Activated CD4-positive, alpha-beta T cell treated with anti-CD3 and anti-CD28 coated beads for 36 hours (primary cell): ENCODE data around the gene PPIC. TPM values are rescaled to one million over a fixed set of nuclear protein-coding genes. Genes with fewer than 3 reads are reported as not detected.
A peak's percentile ranks its signal among the peaks of the same experiment; 100 is the strongest.

Source experiments
- ATAC-seq: fragments of 200-7000 bp; cut with Tn5 transposase; one replicate; pipeline ENCODE4 v1.10.0; 2021; ENCODE audit warnings: mild to moderate bottlenecking, moderate library complexity
- CTCF ChIA-PET: fragments of 350-600 bp; sonication (Branson Sonifier 250); formaldehyde crosslinking; loops from one replicate; lab custom pipeline; 2021; ENCODE audit warnings: antibody characterized with exemption; lab: Charles Lee
- POLR2A ChIA-PET: fragments of 350-600 bp; sonication (Branson Sonifier 250); formaldehyde crosslinking; loops from one replicate; lab custom pipeline; 2021; ENCODE audit warnings: antibody characterized with exemption, inconsistent platforms; lab: Charles Lee
- DNase-seq: peaks from one replicate; pipeline ENCODE4 v3.0.0-alpha.2; 2020
- H3K27ac Mint-ChIP-seq: one replicate; pipeline ENCODE4 v1.8.0; 2021; ENCODE audit warnings: mixed read lengths
- H3K27me3 Mint-ChIP-seq: one replicate; pipeline ENCODE4 v1.8.0; 2021; ENCODE audit warnings: mixed read lengths
- H3K36me3 Mint-ChIP-seq: one replicate; pipeline ENCODE4 v1.8.0; 2021; ENCODE audit warnings: low read depth, mixed read lengths
- H3K4me1 Mint-ChIP-seq: one replicate; pipeline ENCODE4 v1.8.0; 2021; ENCODE audit warnings: mixed read lengths
- H3K4me3 Mint-ChIP-seq: one replicate; pipeline ENCODE4 v1.8.0; 2021; ENCODE audit warnings: mild to moderate bottlenecking, moderate library complexity, mixed read lengths
- H3K9me3 Mint-ChIP-seq: one replicate; pipeline ENCODE4 v1.8.0; 2021; ENCODE audit warnings: low read depth, mixed read lengths
- intact Hi-C, 2 experiments: fragments of 100-400 bp; cut with DNase I in 1 of 2; cut with micrococcal nuclease in 1 of 2; formaldehyde crosslinking; loops; one replicate each; pipeline versions ENCODE4 v1.14.2 to v1.15.1; 2022 to 2024; cut with DNase I, micrococcal nuclease
- total RNA-seq, 2 experiments: library from RNA; stranded (reverse); gene quantifications; one replicate each; pipeline ENCODE4 v1.2.3, GENCODE V29; 2021

PPIC gene
- total RNA-seq: not detected

DNA sequence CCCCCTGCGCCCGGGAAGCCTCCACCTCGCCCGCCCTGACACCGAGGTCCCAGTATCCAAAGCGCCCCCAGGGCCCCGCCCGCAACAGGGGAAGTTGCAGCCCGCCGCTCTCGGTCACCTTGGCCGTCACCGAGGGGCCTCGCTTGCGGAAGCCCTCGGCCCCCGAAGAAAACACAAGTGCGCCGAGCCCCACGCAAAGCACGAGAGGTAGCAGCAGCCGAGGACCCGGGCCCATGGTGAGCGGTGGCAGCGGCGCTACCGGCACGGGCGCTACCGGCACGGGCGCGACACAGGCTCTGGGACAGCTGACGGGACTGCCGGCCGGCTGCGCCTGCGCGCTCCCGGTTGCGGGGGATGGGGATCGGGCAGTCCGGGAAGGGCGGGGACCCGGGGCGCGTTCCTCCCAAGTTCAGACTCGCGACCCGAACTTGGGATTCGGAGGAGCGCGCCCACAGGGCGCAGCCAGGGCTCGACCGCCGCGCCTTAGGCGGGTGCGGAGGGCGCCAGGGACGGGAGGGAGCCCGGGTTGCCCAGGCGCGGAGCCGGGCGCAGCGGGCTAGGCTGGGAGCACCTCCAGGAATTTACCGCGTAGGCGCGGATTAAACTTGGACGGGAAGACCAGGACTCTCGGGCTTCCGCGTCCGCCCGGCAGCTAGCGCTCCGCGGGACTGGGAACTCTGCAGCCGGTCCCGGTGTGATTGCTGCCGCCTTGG, at the start of gene PPIC:
Gene PPIC (minus strand): TSS at position 335 of the 713 bp plus-strand sequence. CDS start 100 bp downstream, at position 235.
- Mint-ChIP-seq H3K36me3 (no peaks in the 10 kb centered on the region), H3K27ac (no peak within 1 kb of the TSS), H3K4me1 (peaks cover 9% of the 10 kb centered on the region), H3K4me3 (peak within 1 kb of the TSS; percentile 46), H3K27me3 (peaks cover 53% of the 10 kb centered on the region), H3K9me3 (no peaks in the 10 kb centered on the region)
- POLR2A ChIA-PET: no interaction called here
- ATAC-seq (peak; percentile 63), DNase-seq (peak; percentile 43)
- CTCF ChIA-PET: no interaction called here
- intact Hi-C loops: loop anchor here (5.0 kb wide), 1 partner anchor 56 kb away; no protein-coding TSS in a partner anchor

DNA sequence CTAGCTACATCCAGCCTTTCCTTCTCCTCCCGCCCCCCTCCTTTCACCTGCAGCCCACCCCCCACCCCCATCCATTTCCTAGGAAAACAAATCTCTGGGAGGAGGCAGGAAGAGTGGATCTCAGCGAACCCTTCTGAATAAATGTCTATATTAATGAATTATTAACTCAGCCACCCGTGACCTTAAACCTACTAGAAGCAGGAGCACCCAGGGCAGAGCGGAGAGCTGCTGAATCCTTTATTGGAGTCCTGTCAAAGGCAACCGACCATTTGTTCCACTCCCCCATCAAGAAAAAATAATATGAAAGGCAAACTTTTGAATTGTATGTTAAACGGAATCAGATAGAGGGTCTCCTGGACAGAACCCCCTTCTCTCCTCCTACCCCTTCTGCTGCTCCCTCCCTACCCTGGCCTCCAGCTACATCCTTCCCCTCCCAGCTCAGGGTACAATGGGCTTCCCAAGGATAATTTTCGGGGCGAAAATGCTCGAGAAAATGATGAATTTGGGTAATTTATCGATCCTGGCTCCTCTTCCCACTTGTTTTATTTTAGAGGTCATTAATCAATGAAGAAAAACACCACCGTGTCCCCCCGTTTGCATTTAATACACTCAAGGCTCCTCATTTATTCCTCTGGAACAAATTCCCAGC, 49.2 kb upstream of the PPIC start:
- no peak overlapping the region for H3K27ac Mint-ChIP-seq
- intact Hi-C loops: no loop called here
- peaks cover 14% of the 10 kb centered on the region for H3K4me1 Mint-ChIP-seq
- H3K27me3 Mint-ChIP-seq: peaks cover 66% of the 10 kb centered on the region
- CTCF ChIA-PET: interaction anchor here (0.7 kb wide), 1 partner anchor 26 kb away, joined by 5 read pairs; no protein-coding TSS in a partner anchor
- no peak overlapping the region for H3K4me3 Mint-ChIP-seq
- no peaks in the 10 kb centered on the region for H3K9me3 Mint-ChIP-seq
- ATAC-seq: no peak
- DNase-seq: no peak
- no peaks in the 10 kb centered on the region for H3K36me3 Mint-ChIP-seq
- POLR2A ChIA-PET: no interaction called here

DNA sequence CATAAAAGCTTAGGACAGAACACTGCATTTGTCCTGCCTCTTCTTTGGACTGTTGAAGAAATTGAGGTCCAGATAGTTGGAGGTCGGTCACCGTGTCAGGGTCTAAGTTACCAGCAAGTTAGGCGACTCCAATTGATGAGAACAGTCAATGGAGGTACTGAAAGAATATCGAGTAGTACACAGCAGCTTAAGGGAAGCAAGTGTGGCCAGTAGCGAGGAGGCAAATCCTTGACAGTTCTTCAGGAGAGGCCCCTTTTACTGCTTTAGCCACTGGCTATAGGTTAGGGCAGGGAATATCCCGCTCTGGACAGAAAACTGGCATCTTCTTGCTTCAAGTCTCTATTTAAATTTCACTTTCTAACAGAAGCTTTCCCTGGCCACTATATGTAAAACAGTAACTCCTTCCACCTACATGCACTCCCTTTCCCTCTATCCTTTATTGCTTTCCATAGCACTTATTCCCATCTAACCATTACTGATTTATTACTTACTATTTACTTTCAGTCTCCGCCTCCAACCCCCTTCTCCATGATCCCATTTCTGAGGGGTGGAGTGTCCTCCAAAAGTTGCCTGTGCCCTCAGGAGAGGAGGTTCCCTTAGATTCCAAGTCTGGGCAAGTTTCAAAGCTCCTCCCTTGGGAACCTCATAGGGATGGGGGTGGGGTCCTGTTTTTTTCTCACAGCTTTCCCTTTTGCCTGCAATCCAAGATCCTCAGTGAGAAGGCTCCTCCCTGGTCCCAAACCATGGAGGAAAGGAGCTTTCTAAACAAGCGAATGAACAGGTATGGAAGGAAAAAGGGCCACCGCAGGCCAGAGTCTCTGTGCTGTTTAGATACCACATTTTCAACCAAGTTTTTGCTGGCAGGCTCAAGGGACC, 48.4 kb upstream of the PPIC start:
- peaks cover 67% of the 10 kb centered on the region for H3K27me3 Mint-ChIP-seq
- H3K4me3 Mint-ChIP-seq: no peak overlapping the region
- intact Hi-C loops: no loop called here
- H3K4me1 Mint-ChIP-seq: peaks cover 13% of the 10 kb centered on the region
- H3K9me3 Mint-ChIP-seq: no peaks in the 10 kb centered on the region
- no peak overlapping the region for H3K27ac Mint-ChIP-seq
- CTCF ChIA-PET: interaction anchor here (0.6 to 0.7 kb wide), 2 partner anchors 26 to 71 kb away, joined by 4 to 5 read pairs; no protein-coding TSS in a partner anchor
- POLR2A ChIA-PET: no interaction called here
- DNase-seq (no peak), ATAC-seq (no peak)
- no peaks in the 10 kb centered on the region for H3K36me3 Mint-ChIP-seq

DNA sequence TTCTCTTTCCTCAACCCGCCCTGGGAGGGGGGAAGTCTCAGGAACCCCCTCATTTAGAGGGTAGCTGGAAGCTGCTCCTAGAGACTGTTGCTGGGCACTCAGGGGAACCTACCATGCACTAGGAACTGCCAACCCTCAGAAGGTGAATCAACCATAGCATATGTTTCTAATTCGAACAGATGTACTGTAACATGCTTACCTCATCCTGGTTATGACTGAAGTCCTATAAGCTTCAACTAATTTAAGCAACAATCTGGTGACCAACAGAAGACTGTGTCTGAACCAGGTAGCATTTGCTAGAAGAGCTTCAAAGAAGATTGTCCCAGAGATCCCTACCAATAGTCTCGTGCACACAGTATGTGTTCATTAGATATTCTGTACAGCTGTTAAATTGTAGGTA, 46.8 kb upstream of the PPIC start:
- peaks cover 66% of the 10 kb centered on the region for H3K27me3 Mint-ChIP-seq
- no peak overlapping the region for H3K4me3 Mint-ChIP-seq
- H3K9me3 Mint-ChIP-seq: no peaks in the 10 kb centered on the region
- no peak overlapping the region for H3K27ac Mint-ChIP-seq
- H3K4me1 Mint-ChIP-seq: peaks cover 6% of the 10 kb centered on the region
- no peak for ATAC-seq
- ChIA-PET POLR2A (no interaction called here), CTCF (no interaction called here)
- no peaks in the 10 kb centered on the region for H3K36me3 Mint-ChIP-seq
- no peak for DNase-seq
- intact Hi-C loops: no loop called here

DNA sequence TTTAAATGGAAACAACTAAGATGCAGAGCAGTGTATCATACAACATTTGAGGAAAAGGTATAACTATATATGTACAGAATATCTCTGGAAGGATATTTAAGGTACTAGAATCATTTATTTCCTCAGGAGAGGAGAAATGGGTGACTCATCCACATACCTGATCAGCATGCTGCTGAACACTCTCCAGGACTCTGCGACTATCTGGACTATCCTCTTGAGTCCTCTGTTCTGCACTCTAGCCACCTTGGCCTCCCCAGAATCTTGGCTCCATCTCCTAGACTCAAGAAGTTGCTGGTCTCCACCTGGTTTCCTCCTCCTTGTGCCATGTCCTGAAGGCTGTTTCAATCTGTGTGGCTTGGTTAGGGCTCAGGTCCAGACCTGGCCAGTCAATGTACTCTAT, 43.7 kb upstream of the PPIC start:
- DNase-seq: no peak
- CTCF ChIA-PET: no interaction called here
- ATAC-seq: no peak
- Mint-ChIP-seq H3K27ac (no peak overlapping the region), H3K4me3 (no peak overlapping the region), H3K36me3 (no peaks in the 10 kb centered on the region), H3K9me3 (no peaks in the 10 kb centered on the region), H3K27me3 (peaks cover 45% of the 10 kb centered on the region), H3K4me1 (no peaks in the 10 kb centered on the region)
- POLR2A ChIA-PET: no interaction called here
- intact Hi-C loops: no loop called here

DNA sequence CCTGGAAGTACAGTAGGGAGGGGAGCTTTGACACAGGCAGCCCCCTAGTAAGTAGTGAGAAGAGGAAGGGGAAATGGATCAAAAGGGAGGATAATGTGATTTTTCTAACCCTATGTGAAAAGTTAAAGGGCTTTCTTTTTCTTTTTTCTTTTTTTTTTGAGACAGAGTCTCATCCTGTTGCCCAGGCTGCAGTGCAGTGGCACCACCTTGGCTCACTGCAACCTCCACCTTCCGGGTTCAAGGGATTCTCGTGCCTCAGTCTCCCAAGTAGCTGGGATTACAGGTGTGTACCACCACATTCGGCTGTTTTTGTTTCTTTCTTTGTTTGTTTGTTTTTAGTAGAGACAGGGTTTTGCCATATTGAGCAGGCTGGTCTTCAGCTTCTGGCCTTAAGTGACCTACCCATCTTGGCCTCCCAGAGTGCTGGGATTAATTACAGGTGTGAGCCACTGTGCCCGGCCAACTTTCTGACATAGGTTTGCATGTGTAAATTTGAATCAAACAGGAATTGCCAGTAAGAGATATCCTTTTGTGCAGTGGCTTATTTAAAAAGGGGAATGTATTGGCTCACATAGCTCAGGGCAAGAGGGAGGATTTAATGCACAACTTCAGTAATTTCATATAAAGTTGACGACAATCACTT, 39.1 kb upstream of the PPIC start:
- H3K27me3 Mint-ChIP-seq: peaks cover 19% of the 10 kb centered on the region
- no peaks in the 10 kb centered on the region for H3K36me3 Mint-ChIP-seq
- intact Hi-C loops: no loop called here
- ChIA-PET POLR2A (no interaction called here), CTCF (interaction anchor here (0.6 kb wide), 1 partner anchor 1993 kb away, joined by 3 read pairs; no protein-coding TSS in a partner anchor)
- no peak overlapping the region for H3K27ac Mint-ChIP-seq
- H3K4me3 Mint-ChIP-seq: no peak overlapping the region
- H3K9me3 Mint-ChIP-seq: no peaks in the 10 kb centered on the region
- DNase-seq (no peak), ATAC-seq (no peak)
- H3K4me1 Mint-ChIP-seq: no peaks in the 10 kb centered on the region

DNA sequence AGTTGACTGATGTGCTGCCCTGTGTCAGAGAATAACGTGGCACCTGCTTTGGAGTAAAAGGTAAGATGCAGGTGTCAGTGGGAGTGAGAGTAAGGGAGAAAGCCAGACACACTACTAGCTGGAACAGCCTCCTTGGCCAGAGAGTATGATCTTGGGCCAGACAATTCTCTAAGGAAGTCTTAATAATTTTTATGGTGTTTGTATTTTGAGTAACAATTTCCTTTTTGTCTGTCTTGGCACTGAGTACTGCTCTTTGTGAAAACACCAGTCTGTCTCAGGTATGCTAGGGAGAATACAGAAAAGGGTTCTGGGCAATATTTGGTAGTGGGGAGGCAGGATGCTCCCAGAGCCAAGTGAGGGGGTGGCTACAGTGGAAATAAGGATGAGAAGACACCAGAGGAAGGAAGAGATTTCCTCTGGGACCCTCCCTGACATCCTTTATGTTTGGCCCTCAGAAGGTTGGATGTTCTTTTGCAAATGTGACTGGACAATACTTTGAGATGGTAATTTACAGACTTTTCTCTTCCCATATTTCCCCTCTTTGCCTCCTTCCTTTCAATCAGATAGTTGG, 31.9 kb upstream of the PPIC start:
- no peak overlapping the region for H3K4me3 Mint-ChIP-seq
- CTCF ChIA-PET: no interaction called here

DNA sequence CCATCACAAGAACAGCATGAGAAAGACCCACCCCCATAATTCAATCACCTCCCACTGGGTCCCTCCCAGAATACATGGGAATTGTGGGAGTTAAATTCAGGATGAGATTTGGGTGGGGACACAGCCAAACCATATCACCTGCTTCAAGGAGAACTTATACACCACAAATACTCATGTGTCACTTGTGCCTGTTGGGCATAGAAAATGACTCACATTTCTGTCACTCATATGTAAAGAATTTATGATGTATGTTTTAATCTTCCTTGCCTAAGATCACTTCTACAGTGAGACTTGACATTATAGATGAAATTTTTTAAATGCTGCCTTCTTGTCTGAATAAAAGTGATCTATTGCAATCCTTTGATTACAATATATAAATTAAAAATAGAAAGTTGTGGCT, 29.5 kb upstream of the PPIC start:
- no peak overlapping the region for H3K4me3 Mint-ChIP-seq
- DNase-seq (no peak), ATAC-seq (no peak)
- POLR2A ChIA-PET: no interaction called here
- no peaks in the 10 kb centered on the region for H3K36me3 Mint-ChIP-seq
- no peaks in the 10 kb centered on the region for H3K27me3 Mint-ChIP-seq
- no peak overlapping the region for H3K27ac Mint-ChIP-seq
- intact Hi-C loops: no loop called here
- no peaks in the 10 kb centered on the region for H3K4me1 Mint-ChIP-seq
- CTCF ChIA-PET: no interaction called here
- H3K9me3 Mint-ChIP-seq: no peaks in the 10 kb centered on the region

More for the DNA sequence above, 31.9 kb upstream of the PPIC start:
- DNase-seq (no peak), ATAC-seq (no peak)
- H3K27me3 Mint-ChIP-seq: no peaks in the 10 kb centered on the region
- intact Hi-C loops: no loop called here
- no peak overlapping the region for H3K27ac Mint-ChIP-seq
- H3K4me1 Mint-ChIP-seq: no peaks in the 10 kb centered on the region
- H3K36me3 Mint-ChIP-seq: no peaks in the 10 kb centered on the region
- H3K9me3 Mint-ChIP-seq: no peaks in the 10 kb centered on the region
- POLR2A ChIA-PET: no interaction called here

DNA sequence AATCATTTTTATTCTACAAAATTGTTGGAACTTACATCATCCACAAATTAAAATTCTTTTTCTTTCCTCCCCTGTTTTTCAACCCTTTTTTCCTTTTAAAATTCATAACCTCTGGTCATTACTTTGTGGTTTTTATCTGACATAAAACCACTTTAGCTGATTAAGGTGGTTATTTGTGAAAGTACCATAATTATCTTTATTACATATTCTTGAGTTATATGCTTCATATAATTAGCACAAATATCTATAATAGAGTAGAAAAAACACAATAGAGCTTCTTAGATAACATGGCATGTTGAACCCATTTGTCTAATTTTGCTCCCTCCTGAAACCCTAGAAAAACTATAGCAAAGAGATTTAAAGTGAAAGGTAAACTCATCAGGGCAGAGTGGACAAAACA, 22.9 kb upstream of the PPIC start:
- peaks cover 8% of the 10 kb centered on the region for H3K27me3 Mint-ChIP-seq
- intact Hi-C loops: no loop called here

DNA sequence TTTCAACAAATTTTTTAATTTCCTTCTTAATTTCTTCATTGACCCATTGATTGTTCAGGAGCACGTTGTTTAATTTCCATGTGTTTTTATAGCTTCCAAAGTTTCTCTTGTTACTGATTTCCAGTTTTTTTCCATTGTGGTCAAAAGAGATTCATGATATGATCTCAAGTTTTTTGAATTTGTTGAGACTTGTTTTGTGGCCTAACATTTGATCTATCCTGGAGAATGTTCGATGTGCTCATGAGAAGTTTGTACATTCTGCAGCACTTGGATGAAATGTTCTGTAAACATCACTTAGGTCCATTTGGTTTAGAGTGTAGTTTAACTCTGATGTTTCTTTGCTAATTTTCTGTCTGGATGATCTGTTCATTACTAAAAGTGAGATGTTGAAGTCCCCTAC, 14.7 kb upstream of the PPIC start:
- ChIA-PET CTCF (no interaction called here), POLR2A (no interaction called here)
- DNase-seq: no peak
- intact Hi-C loops: no loop called here
- H3K27ac Mint-ChIP-seq: no peak overlapping the region
- H3K9me3 Mint-ChIP-seq: peaks cover 10% of the 10 kb centered on the region
- peaks cover 29% of the 10 kb centered on the region for H3K27me3 Mint-ChIP-seq
- no peaks in the 10 kb centered on the region for H3K4me1 Mint-ChIP-seq
- ATAC-seq: no peak
- H3K4me3 Mint-ChIP-seq: no peak overlapping the region
- no peaks in the 10 kb centered on the region for H3K36me3 Mint-ChIP-seq

More for the DNA sequence above, 22.9 kb upstream of the PPIC start:
- Mint-ChIP-seq H3K36me3 (no peaks in the 10 kb centered on the region), H3K27ac (no peak overlapping the region), H3K4me1 (no peaks in the 10 kb centered on the region), H3K9me3 (no peaks in the 10 kb centered on the region), H3K4me3 (no peak overlapping the region)
- ChIA-PET CTCF (interaction anchor here (0.6 to 0.7 kb wide), 2 partner anchors 26 to 603 kb away, joined by 3 to 5 read pairs; no protein-coding TSS in a partner anchor), POLR2A (no interaction called here)
- DNase-seq: no peak
- ATAC-seq: no peak

DNA sequence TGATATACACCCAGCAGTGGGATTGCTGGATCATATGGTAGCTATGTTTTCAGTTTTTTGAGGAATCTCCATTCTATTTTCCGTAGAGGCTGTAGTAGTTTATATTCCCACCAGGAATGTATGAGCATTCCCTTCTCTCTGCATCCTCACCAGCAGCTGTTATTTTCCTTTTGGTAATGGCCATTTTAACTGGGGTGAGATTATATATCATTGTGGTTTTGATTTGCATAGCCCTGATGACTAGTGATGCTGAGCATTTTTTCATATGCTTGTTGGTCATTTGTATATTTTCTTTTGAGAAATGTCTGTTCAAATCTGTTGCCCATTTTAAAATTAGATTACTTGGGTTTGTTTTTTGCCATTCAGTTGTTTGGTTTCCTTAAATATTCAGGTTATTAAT, 11.2 kb upstream of the PPIC start:
- Mint-ChIP-seq H3K4me3 (no peak overlapping the region), H3K4me1 (no peaks in the 10 kb centered on the region), H3K27ac (no peak overlapping the region), H3K9me3 (peaks cover 7% of the 10 kb centered on the region), H3K36me3 (no peaks in the 10 kb centered on the region), H3K27me3 (peaks cover 36% of the 10 kb centered on the region)
- DNase-seq: no peak
- no peak for ATAC-seq
- POLR2A ChIA-PET: no interaction called here
- CTCF ChIA-PET: interaction anchor here (1.4 kb wide), 1 partner anchor 25 kb away, joined by 4 read pairs; no protein-coding TSS in a partner anchor
- intact Hi-C loops: no loop called here
